D341Med (cell line): Measurements from ENCODE around the gene SFXN5.
A peak's percentile ranks its signal among the peaks of the same experiment; 100 is the strongest.

Source experiments
- DNase-seq: peaks from one replicate; pipeline ENCODE4 v3.0.0; 2012; ENCODE audit warnings: low spot score

Gene SFXN5

DNA sequence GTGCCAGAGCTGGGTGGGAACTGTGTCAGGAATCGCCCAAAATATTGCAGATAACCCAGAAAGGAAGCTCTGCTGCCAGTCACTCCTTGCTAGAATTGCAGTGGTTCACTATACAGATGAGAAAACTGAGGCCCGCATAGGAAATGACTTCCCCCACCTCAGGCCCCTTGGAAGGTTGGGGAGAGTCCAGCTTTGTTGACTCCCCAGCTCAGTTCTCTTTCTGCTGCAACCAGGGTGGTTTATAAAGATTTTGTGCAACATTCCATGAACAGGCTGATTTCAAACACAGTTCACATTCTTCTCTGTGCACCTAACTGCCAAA, 173.0 kb downstream of the SFXN5 start:
- no peak for DNase-seq

DNA sequence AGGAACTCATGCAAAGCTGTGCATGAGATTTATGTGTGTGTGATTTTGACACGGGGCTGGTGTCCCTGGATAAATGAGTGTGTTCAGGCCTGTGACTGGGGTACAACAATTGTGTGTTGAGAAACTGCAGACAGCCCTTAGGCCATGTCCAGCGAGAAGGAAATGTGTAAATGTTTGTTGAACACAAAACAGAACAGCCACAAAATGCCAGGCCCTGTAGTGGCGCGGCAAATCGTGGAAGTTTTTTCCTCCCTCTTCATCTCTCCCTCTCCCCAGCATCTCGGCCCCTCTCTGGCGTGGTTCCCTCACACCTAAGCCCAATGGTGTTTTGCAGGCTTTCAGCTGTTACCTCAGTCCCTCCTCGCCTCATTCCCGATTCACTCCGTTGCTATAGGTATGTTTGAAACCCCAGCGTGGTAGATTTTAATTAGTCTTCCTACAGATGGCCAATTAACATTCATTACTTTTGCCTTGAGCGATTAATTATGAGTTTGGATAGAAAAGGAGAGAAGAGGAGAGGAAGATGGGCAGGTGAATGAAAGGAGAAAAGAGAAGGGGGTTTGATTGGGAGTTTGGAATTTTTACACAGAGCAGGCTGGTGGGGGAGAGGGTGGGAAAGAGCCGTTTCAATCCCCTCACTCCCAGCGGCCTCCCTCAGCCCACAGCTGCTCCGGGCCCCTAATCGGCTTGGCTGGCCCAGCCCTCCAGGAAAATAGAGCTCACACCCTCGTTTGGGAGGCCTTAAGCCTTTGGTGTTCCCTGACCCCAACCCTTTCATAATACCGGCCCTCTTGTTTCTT, 173.5 kb downstream of the SFXN5 start:
- DNase-seq, result no peak

DNA sequence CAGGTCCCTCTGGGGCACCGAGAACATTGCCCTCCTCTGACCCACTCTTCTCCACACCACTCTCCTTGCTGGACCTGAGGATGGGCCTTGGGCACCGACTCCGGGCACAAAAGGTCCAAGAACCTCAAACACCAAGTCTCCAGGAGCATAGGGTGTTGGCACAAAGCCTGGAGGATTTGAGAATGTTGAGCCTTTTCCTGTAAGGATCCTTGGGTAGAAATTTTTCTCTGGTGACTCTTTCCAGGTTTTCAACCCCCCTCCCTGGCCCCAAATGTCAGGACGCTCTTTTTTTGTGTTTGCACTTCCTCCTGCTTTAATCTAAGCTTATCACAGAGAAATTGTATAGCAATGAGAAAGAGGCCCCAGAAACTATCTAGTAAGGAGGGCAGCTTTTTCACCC, 175.1 kb downstream of the SFXN5 start:
- DNase-seq, result no peak

DNA sequence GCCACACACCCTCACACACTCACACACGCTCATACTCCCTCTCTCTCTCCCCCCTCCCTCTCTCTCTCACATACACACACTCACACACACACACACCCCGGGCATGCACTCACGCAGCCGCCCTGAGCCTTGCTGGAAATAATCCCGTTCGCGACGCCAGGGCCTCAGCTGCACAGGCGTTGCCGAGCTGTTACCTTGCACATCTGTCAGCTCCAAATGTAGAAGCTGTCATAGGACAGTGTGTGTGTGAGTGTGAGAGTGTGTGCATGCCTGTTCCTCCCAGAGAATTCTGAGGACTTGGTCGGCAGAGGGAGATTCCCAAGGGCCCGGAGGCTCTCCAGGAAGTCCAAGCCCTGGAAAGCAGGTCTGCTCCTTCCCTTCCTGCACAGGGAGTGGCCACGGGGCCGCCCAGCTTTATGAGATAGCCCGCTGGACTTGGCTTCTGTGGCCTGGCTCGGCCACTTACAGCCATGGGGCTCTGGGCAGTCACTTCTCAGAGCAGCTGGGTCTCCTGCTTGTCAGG, 175.7 kb downstream of the SFXN5 start:
- no peak for DNase-seq

DNA sequence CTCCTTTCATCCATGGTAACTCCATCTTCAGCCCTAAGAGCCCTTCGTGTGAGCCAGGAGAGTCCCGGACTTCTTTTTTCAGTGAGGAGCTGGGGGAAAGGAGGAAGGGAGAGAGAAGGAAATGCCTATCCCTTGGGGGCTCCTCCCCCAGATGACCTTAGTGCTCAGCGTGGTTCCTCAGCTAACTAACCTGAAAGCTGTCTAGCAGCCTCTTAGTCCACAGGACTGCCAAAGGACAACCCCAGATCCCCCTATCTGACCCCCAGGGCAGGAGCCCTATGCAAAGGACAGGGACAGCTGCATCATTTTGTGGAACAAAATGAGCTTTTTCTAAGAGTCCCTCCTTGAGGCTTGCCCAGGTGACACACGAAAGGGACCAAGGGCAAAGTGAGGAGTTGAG, 176.4 kb downstream of the SFXN5 start:
- DNase-seq, result no peak

DNA sequence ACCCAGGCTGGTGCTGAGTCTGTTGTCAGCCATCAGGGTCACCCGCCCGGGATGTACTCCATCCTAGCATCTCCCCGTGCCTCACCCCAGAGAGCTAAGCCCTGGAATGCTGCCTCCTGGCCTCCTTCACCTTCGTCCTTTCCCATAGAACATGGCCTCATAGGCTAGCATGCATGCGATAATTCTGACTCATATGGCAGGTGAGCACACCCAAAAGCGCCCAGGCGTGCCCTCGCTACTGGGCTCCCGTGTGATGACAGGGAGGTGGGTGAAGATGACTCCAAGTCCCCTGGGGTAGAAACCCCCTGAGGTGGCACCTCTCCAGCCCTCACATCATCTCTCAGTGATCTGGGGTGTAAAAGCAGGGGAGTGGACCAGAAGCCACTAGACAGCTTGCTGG, 177.0 kb downstream of the SFXN5 start:
- no peak for DNase-seq

DNA sequence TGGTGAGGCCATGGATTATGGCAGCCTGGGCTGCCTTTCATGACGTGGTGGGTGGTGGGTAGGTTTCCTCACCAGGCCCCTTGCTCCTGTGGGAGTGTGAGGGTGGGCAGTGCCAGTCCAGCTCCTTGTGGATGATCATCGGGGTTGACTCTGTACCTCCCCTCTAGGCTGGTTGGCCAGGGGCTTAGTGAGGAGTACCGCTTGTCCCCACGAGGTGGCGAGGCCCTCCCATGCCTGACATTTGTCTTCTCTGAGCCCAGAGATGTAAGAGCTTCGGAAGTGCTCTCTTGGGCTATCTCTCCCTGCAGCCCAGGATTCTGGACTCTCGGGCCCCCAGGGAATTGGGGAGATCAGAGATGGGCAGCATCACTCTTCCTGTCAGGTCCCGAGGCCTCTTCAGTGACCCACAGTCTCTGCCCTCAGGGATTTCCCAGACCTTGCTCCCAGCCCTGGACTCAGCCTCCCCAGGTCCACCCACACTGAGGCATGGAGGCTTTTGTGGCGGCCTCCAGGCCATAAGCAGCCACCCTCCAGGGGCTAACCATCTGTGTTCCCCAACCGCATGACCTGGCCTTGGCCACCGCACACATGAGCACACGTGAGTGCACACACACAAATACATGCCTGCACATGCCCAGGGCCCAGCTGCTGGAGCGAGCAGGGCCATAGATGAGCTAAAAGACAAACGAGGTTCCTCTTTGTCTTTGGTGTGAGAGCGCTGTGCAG, 177.8 kb downstream of the SFXN5 start:
- peak; percentile 64 for DNase-seq

DNA sequence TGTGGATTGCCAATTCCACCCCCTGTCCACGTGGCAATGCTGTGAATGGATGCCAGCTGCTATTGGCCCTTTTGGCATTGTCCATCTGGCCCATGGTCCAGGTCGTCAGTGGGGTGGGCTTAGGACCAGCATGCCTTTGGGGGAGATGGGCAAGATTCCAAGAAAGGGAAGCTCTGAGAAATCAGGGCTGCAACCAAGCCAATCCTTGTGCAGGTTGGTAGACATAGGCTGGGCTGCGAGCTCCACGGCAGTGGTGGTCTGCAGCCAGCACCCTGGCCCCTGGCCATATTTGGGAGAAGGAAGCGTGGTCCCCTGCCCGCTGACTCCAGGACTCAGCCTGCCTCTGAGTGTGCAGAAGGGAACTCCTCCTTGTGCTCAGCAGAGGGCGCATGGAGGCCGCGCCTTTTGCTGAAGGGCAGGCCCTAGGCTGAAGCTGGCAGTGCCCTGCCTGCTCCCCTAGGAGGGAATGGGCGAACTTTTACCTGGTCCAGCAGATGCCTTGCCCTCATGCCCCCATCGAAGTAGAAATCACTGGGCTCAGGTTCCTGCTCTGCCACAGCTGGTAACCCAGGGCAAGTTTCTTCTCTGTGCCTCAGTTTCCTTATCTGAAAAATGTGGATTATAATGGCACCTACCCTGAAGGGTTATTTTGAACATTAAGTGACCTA, 178.9 kb downstream of the SFXN5 start:
- peak; percentile 84 for DNase-seq
